K562 (cell line): ENCODE measurements around the gene MEGF11. TPM values are rescaled to one million over a fixed set of nuclear protein-coding genes. Genes with fewer than 3 reads are reported as not detected.

Source experiments
- ATAC-seq: fragments of 200-7000 bp; cut with Tn5 transposase; 3 replicates; pipeline ENCODE4 v1.9.1; 2020; ENCODE audit warnings: moderate library complexity
- BruUV-seq: library from RNA; stranded (reverse); fragments of 400-500 nt; replicated peaks from 2 replicates; lab custom pipeline; 2021; lab: Mats Ljungman, UMichigan
- CTCF ChIA-PET: fragments of 300-600 bp; formaldehyde crosslinking; extraction: SDS; loops from one replicate; lab custom pipeline; 2021; ENCODE audit warnings: low intra/inter-chr PET ratio; lab: Yijun Ruan, JAX
- POLR2A ChIA-PET: fragments of 300-600, 350-650 bp; sonication (Branson Sonifier 250); formaldehyde crosslinking; extraction: SDS; loops from one replicate; lab custom pipeline; 2021; ENCODE audit warnings: antibody characterized with exemption, inconsistent platforms; lab: Yijun Ruan, JAX
- DNase-seq, 4 experiments: peaks; one replicate each; pipeline versions ENCODE4 v3.0.0 to v3.0.0-alpha.2; 2011 to 2018; ENCODE audit warnings: low spot score in 3 of 4, mixed read lengths in 3 of 4; ENCODE audit errors: extremely low read depth in 1 of 4
- FAIRE-seq: peaks from 2 replicates; lab custom pipeline; 2011; peaks lifted over from hg19 to GRCh38; lab: Jason Lieb, UNC
- H2AFZ ChIP-seq: 2 replicates; pipeline ENCODE4 v1.6.0; 2011; ENCODE audit warnings: low read depth, low read length, control low read depth, inconsistent platforms
- H3K27ac ChIP-seq: fragments of 200-600 bp; 3 replicates; pipeline ENCODE4 v1.8.0; 2011; ENCODE audit warnings: low read depth, mild to moderate bottlenecking, control low read depth, inconsistent platforms, low read length, moderate library complexity, mixed read lengths; ENCODE audit errors: extremely low read depth
- H3K27me3 ChIP-seq, 2 experiments: fragments of 300-600 bp in 1 of 2; 2 replicates in 1 of 2; 3 replicates in 1 of 2; pipeline versions ENCODE4 v1.6.0 to v1.8.0; 2011; ENCODE audit warnings: inconsistent platforms in 2 of 2, low read length in 2 of 2, mild to moderate bottlenecking in 1 of 2, mixed read lengths in 1 of 2, moderate library complexity in 1 of 2; ENCODE audit not compliant: control insufficient read depth in 2 of 2, insufficient read depth in 2 of 2
- H3K36me3 ChIP-seq: fragments of 300-600 bp; 3 replicates; pipeline ENCODE4 v1.8.0; 2011; ENCODE audit warnings: mild to moderate bottlenecking, low read length, inconsistent platforms; ENCODE audit not compliant: control insufficient read depth, insufficient read depth
- H3K4me1 ChIP-seq, 2 experiments: fragments of 200-600 bp in 1 of 2; replicated peaks in 1 of 2; 2 replicates in 1 of 2; 3 replicates in 1 of 2; pipeline versions ENCODE4 v1.5.1 to v1.8.0; 2011; ENCODE audit warnings: inconsistent platforms in 2 of 2, low read length in 2 of 2, mild to moderate bottlenecking in 1 of 2, mixed read lengths in 1 of 2, moderate library complexity in 1 of 2; ENCODE audit not compliant: control insufficient read depth in 2 of 2, insufficient read depth in 2 of 2
- H3K4me2 ChIP-seq: 2 replicates; pipeline ENCODE4 v1.6.1; 2011; ENCODE audit warnings: low read length, control low read depth, inconsistent platforms, mixed read lengths; ENCODE audit not compliant: insufficient read depth
- H3K4me3 ChIP-seq: fragments of 200-600 bp; sonication (generic), shearing (Covaris generic); 2 replicates; pipeline ENCODE4 v1.5.1; 2016; ENCODE audit warnings: control low read depth, inconsistent platforms
- H3K79me2 ChIP-seq: fragments of 200-600 bp; 3 replicates; pipeline ENCODE4 v1.8.0; 2011; ENCODE audit warnings: low read length, inconsistent platforms; ENCODE audit not compliant: control insufficient read depth, insufficient read depth
- H3K9ac ChIP-seq, 2 experiments: 2 replicates each; pipeline versions ENCODE4 v1.6.0 to v1.6.1; 2011; ENCODE audit warnings: low read depth in 2 of 2, low read length in 2 of 2, control low read depth in 1 of 2, inconsistent platforms in 1 of 2, mild to moderate bottlenecking in 1 of 2, mixed read lengths in 1 of 2; ENCODE audit not compliant: insufficient read depth in 1 of 2
- H3K9me1 ChIP-seq: one replicate; pipeline ENCODE4 v1.6.0; 2011; ENCODE audit warnings: inconsistent platforms, mild to moderate bottlenecking, low read length, moderate library complexity; ENCODE audit not compliant: control insufficient read depth, insufficient read depth
- H3K9me3 ChIP-seq: replicated peaks from 2 replicates; pipeline ENCODE4 v1.5.1; 2011; ENCODE audit warnings: low read depth, low read length, inconsistent platforms; ENCODE audit not compliant: control insufficient read depth, insufficient read depth
- H4K20me1 ChIP-seq: replicated peaks from 2 replicates; pipeline ENCODE4 v1.6.1; 2011; ENCODE audit warnings: low read length, inconsistent platforms, mixed read lengths; ENCODE audit not compliant: control insufficient read depth, insufficient read depth
- ATF4 ChIP-seq: fragments of 450-650 bp; formaldehyde crosslinking; IDR thresholded peaks from 2 replicates; pipeline ENCODE4 v1.4.0; 2022; ENCODE audit warnings: mild to moderate bottlenecking, moderate library complexity
- PHTF2 ChIP-seq: fragments of 250-450 bp; sonication (Bioruptor Pico); IDR thresholded peaks from 2 replicates; pipeline ENCODE4 v1.5.0; 2021; ENCODE audit warnings: mild to moderate bottlenecking
- STAT5A ChIP-seq: IDR thresholded peaks from 2 replicates; pipeline ENCODE4 v1.6.1; 2012; ENCODE audit warnings: low read length, inconsistent platforms, borderline replicate concordance
- ZNF592 ChIP-seq: fragments of 450-650 bp; IDR thresholded peaks from 2 replicates; pipeline ENCODE4 v1.6.1; 2017; ENCODE audit warnings: antibody characterized with exemption, mild to moderate bottlenecking
- WGBS: fragments of 100-300 bp; shearing (Covaris generic); methylation state at CpG from one replicate; pipeline ENCODE4 v1.1.6; 2016; ENCODE audit warnings: low coverage, mixed read lengths; ENCODE audit not compliant: insufficient coverage; ENCODE audit errors: missing lambda C conversion rate; 5-methylcytosine and 5-hydroxymethylcytosine counted together
- in situ Hi-C: fragments of 300-500 bp; cut with MboI; formaldehyde crosslinking; loops from 4 replicates; pipeline ENCODE4 v1.15.0; 2018; ENCODE audit warnings: inconsistent platforms, mixed read lengths
- intact Hi-C: fragments of 100-400 bp; cut with micrococcal nuclease; formaldehyde crosslinking; loops from 2 replicates; pipeline ENCODE4 v1.14.2; 2022
- polyA plus RNA-seq, 8 experiments: library from polyadenylated mRNA; depleted of rRNA in 4 of 8; stranded (reverse) in 5 of 8; unstranded in 3 of 8; fragments of >200 nt; fragmentation: Nextera tagmentation in 2 of 8; fragmentation: Illumina TruSeq in 1 of 8; extraction: Ambion mirVana in 2 of 8; extraction: Trizol in 1 of 8; gene quantifications; 2 replicates each; pipeline versions ENCODE4 v1.2.1 to v1.2.3, GENCODE V29; 2011 to 2014; ENCODE audit warnings: inconsistent platforms in 1 of 8, missing spikeins in 1 of 8
- total RNA-seq, 7 experiments: library from RNA; depleted of rRNA in 6 of 7; stranded (reverse); fragments of >200 nt in 6 of 7; fragmentation: Illumina TruSeq in 2 of 7; extraction: Trizol in 2 of 7; gene quantifications; 2 replicates each; pipeline versions ENCODE4 v1.2.1 to v1.2.3, GENCODE V29; 2011 to 2021; ENCODE audit warnings: low replicate concordance in 1 of 7

Gene MEGF11
- total and polyA plus RNA-seq, 9 of the 15 experiments (the other 6 are each of a cell fraction or from before 2014, with no cell fraction given) = 0.06 to 0.23 (median 0.20) TPM; not detected in 6

- whole genome bisulfite sequencing = 52% methylated on average over 4 of the region's 4 CpGs
- H3K4me3 ChIP-seq = no peak overlapping the region
- POLR2A ChIA-PET = no interaction called here
- H2AFZ ChIP-seq = no peak overlapping the region
- TF ChIP-seq ZNF592 (no peak), STAT5A (no peak), ATF4 (CRISPR knock-in tag) (no peak), PHTF2 (no peak)
- peaks cover 0 to 7% of the 10 kb centered on the region in 2 experiments; a peak in 2 of 5 replicates for H3K4me1 ChIP-seq
- in situ Hi-C loops = no loop called here
- peaks cover 23% of the 10 kb centered on the region; the same call in 2 of the 3 replicates for H3K36me3 ChIP-seq
- no peaks in the 10 kb centered on the region; the same call in 1 of the 2 replicates for H4K20me1 ChIP-seq
- H3K27me3 ChIP-seq = no peaks in the 10 kb centered on the region
- H3K9ac ChIP-seq = no peak overlapping the region
- H3K4me2 ChIP-seq = no peak overlapping the region
- H3K27ac ChIP-seq = no peak overlapping the region
- no peaks in the 10 kb centered on the region for H3K79me2 ChIP-seq
- peaks cover 9% of the 10 kb centered on the region for H3K9me1 ChIP-seq
- CTCF ChIA-PET = no interaction called here
- H3K9me3 ChIP-seq = no peaks in the 10 kb centered on the region
- DNase-seq (no peak), ATAC-seq (no peak), FAIRE-seq (no peak)
- no TSS peak for BruUV-seq
- intact Hi-C loops = no loop called here
These were observed 339.2 kb downstream of the MEGF11 start for GRCh38 chr15:65914386-65914785.
